GM19193 (cell line): Measurements from ENCODE around the gene BTN1A1.

Experiments
- POLR2A ChIP-seq: IDR thresholded peaks from 4 replicates; pipeline ENCODE4 v1.6.1; 2011; ENCODE audit not compliant: insufficient read depth, insufficient read length; ENCODE audit errors: extremely low read depth

Gene BTN1A1, protein sequence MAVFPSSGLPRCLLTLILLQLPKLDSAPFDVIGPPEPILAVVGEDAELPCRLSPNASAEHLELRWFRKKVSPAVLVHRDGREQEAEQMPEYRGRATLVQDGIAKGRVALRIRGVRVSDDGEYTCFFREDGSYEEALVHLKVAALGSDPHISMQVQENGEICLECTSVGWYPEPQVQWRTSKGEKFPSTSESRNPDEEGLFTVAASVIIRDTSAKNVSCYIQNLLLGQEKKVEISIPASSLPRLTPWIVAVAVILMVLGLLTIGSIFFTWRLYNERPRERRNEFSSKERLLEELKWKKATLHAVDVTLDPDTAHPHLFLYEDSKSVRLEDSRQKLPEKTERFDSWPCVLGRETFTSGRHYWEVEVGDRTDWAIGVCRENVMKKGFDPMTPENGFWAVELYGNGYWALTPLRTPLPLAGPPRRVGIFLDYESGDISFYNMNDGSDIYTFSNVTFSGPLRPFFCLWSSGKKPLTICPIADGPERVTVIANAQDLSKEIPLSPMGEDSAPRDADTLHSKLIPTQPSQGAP

DNA sequence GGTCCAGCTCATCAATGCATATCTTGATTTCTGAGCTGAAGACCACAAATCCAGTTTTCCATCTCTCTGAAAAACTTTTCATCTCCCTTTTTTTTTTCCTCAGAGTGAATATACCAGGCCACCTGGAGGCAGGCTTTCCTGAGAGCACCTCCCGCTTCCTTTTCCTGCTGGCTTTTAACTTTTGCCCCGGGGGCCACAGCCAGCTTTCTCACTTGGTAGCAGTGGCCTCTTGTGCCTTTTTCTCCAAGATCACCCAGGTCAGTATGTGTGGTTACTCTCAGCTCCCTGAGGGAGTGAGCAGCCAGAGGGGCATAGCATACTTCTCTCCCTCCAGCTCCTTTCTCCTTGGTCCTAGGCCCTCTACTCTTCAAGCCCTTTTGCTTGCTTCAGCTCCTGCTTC lies at the start of gene BTN1A1:
Gene BTN1A1, plus strand, starts transcription at position 202 of the 400 bp plus-strand sequence. CDS start 984 bp downstream, outside the sequence.
- TF ChIP-seq POLR2A = no peak

DNA sequence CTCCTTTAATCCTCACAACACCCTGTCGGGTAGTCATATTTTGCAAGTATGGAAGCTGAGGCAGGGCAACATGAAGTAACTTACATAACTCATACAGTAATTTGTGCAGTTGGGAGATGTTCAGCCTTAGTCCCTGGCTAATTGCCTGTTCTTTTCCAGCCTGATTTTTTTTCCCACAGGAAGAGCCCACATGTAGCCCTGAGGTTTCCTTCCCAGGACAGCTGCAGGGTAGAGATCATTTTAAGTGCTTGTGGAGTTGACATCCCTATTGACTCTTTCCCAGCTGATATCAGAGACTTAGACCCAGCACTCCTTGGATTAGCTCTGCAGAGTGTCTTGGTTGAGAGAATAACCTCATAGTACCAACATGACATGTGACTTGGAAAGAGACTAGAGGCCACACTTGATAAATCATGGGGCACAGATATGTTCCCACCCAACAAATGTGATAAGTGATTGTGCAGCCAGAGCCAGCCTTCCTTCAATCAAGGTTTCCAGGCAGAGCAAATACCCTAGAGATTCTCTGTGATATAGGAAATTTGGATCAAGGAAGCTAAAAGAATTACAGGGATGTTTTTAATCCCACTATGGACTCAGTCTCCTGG lies 47.4 kb upstream of the BTN1A1 start:
- TF ChIP-seq POLR2A = no peak

DNA sequence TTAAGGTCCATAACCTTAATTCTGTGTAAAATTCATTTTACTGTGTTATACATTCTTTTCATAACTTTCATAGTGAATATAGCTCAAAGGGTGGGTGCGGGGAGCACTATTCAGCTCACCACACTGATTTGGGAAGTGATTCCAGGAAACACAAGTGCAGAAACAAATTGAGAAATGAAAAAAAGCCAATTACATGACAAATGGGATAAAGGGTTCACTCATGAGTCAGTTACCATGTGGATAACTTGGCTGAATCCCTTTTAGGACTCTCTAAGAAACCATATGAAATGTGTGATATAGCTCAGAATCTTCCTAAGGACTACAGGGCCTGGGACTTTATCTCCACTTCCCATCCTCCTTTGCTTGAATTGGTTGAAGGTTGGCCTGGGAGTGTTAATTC lies 45.5 kb upstream of the BTN1A1 start:
- no peak for TF ChIP-seq POLR2A

DNA sequence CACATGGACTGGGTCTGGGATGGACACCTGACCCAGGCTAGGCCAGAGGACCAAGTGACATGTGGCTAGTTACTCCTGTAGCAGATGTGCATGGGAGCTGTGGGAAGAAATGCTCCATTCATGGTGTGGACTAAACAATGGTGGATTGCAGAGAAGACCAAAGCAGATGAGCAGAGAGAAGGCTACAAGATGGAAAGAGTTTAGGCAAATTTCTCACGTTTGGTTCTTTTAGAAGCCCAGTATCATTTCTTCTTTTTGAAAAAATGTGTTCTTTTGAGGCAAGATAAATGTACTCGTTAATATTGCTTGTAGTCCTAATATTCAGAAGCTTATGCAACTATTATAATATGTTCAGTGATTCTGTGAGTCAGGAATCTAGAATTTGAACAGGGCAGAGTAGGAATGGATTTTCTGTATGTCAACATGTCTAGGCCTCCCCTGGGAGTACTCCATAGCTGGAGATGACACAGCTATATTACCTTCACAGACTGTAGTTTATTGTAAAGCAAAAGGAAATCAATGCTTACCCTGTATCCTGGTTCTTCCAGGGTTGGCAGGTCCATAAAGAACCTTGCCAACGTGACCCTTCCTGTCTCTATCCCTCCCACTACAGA lies 44.6 kb upstream of the BTN1A1 start:
- no peak for TF ChIP-seq POLR2A

DNA sequence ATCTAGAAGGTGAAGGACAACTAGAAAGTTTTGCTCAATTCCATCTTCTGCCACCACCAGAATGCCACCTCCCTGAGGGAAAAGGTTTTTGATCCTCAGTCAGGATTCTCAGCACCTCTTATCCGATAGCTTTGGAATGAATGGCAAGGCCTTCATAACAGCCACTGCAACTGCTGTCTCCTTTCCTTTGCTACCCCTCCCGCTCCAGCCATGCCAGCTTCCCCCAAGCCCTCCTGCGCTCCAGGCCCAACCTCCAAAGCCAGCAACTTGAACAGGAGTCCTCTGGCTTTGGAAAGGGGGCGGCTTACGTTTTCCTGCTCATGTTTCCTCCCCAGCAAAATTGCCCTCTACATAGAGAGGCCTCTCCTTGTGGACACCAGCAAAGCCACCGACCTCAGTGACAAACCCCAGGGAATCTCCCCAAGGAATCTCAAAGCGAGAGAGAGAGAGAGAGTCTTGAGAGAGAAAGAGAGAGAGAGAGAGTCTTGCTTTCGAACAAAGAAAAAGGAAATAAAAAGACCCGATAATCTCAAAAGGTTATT lies 42.8 kb upstream of the BTN1A1 start:
- no peak for TF ChIP-seq POLR2A

DNA sequence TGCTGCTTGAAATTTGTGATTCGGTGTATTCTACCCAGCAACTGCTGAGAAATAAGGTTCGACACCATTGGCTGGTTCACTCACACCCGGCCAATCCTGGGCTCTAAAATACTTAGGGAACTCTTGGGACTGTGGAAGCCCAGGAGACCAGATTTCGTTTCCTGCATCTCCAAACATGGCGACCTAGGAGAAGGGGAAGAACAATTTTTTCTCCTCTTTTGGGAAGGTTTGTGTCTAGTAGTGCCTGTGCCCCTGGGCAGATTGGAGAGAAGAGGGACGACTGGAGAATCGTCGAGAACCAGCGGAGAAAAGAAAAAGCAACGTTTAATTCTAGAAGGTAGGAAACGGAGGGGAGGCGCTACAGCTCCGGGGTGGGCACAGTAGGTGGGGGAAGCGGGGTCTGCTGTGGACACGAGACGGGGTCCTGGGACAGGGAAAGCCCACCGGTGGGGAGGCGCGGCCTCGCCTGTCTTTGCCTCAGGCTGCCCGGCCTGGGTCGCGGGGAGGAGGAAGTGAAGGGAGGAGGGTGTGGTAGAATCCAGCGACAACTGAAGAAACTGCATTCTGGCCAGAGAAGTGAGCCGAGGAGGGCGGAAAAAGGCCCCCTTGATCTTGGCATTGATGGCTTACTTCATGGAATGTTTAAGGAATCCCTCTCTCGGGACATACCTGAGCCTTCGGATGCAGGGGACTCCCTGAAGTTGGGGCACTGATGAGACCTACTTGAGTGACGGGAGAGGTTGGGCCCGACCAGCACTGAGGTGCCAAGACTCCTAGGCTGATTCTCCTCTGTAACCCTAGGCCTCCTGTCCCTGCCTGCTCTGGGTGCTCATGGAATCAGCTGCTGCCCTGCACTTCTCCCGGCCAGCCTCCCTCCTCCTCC lies 42.1 kb upstream of the BTN1A1 start, which contains the start of gene BTN2A1:
Gene BTN2A1, plus strand, starts transcription at position 150 of the 883 bp plus-strand sequence. Its CDS starts 682 bp downstream, at position 832.
- no peak for TF ChIP-seq POLR2A

DNA sequence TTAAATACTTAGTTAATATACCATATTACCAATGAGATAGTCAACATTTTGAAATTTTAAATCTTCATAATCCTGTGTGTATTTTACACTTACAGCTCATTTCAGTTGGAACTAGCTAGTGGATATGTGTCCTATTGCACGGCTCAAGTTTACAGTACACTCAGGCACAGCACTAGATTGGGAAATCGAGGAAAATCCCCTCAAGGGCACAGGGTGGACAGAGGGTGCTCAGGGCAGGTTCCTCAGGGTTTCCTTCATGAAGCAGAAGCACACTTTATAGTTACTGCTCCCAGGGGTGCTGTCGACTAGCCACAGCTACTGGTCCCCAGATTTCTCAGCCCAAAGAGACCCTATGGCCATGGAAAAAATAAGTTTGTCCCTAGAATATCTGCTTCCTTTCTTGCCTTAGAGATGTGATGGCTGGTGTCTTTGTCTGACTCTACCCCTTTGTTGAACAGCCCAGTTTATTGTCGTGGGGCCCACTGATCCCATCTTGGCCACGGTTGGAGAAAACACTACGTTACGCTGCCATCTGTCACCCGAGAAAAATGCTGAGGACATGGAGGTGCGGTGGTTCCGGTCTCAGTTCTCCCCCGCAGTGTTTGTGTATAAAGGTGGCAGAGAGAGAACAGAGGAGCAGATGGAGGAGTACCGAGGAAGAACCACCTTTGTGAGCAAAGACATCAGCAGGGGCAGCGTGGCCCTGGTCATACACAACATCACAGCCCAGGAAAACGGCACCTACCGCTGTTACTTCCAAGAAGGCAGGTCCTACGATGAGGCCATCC lies 40.9 kb upstream of the BTN1A1 start:
- no peak for TF ChIP-seq POLR2A

DNA sequence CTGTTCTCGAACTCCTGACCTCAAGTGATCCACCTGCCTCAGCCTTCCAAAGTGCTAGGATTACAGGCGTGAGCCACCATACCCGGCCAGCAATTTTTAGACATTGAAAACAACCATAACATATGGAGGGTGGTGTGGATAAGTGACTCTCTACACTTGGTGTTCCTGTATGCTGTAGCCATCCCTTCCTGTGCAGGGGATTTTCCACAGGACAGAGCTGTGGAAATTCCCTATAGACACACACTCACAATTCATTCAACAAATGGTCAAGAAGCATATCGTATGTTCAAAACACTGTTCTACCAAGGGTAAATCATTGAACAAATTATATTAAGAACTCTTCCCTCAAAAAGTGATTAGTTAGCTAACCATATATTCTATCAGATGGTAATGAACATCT lies 36.1 kb upstream of the BTN1A1 start:
- no peak for TF ChIP-seq POLR2A

DNA sequence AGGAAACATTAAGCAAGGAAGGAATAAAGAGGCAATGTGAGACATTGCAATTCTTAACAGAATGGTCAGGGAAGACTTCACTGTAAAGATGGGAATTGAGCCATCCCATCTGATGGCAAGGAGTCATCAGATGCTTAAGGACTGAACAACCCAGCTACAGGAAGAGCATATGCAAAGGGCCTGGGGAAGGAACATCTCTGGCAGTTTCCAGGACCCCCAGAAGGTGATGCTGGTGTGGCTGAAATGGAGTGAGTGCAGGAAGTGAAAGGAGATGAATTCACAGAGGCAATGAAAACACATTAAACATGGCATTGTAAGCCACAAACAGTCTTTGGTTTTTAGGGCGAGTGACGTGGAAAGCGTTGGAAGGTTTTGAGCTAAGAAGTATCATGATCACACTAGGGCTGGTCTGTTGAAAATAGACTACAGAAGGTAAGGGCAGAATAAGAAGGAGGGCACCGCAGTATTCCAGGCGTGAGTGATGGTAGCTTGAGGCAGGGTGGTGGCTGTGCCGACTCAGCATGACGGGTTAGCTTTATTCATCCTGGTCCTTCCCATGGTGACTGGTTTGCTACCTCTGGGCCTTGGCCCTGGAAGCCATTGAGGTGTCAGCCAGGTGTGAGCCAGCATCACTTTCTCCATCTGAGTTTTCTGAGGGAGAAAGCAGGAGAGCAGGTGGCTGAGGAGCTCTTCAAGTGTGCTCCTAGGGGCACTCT lies 35.5 kb upstream of the BTN1A1 start:
- no peak for TF ChIP-seq POLR2A

DNA sequence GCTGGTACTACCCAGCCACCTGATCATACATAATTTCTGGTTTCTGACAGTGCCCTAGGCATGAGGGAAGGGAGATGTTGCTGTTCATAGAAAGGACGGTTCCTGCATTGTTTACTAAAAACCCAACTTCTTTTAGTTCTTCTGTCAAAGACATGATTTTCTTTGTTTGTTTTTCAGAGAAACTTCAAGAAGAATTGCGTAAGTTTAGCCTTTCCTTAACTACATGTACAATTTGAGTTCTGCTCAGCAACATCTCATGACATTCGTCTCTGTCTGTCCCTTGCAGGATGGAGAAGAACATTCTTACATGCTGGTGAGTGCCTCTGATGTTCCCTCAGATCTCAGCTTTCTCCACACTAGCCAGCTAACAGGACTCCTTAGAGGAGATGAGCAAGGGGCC lies 34.3 kb upstream of the BTN1A1 start:
- TF ChIP-seq POLR2A = no peak

DNA sequence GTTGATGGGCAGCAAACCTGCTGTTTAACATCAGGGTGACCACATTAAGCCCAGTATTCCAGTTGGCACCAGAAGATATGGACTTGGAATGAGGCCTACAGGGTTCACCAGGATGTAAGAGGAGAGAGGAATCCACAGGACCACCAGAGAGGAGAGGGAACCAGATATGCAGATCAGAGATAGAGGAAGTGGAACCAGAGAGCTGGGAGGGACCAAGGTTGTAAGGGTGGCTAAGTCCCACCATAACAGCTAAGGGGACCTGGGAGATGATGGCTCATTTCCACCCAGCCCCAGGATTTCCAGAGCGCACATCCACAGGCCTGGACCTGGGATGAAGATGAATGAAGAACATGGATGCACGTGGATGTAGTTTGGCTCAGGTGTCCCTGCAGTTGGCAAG lies 31.3 kb upstream of the BTN1A1 start:
- TF ChIP-seq POLR2A = no peak

DNA sequence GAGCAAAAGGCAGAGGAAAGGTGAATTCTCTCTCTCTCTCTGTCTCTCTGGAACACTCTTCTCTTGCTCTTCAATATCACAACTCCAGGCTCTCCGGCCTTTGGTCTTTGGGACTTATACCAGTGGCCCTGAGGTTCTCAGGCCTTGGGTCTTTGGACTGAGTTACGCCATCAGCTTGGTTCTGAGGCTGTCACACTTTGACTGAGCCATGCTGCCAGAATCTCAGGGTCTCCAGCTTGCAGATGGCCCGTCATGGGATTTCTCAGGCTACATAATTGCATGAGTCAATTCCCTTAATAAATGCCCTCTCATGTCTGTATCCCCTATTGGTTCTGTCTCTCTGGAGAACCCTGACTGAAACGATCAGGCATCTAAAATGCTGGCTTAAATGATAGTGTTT lies 29.5 kb upstream of the BTN1A1 start:
- no peak for TF ChIP-seq POLR2A

DNA sequence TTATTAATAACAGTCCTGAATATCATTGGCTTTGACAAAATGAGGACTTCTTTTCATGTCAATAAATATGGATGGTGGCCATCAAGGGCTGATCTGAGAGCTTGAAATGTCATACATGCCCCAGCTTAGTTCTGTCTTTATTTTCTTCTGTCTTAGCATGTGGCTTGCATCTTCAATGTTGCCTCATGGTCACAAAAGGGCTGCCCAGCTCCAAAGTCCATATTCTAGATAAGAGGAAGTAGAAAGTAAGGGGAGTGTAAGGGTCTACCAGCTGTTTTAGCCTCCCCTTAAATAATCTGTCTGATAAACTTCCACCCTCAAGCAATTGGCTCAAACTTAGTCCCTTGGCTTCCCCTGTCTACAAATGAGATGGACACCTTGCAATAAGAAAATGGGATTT lies 28.1 kb upstream of the BTN1A1 start:
- TF ChIP-seq POLR2A = no peak
